ENCODE measurements around the gene DUSP12.
"Not testable (repeated sequence)": the region's sequence is repeated elsewhere in the genome, so short reads cannot be mapped to it uniquely, and the experiment has no call there.

Gene DUSP12

GRCh38 chr1:161749509-161750407 lies at the start of gene DUSP12:
Gene DUSP12 (plus strand): TSS chr1:161749786. CDS start chr1:161749802, 16 bp downstream.
- DNase-seq, result peak; percentile 97

DNA sequence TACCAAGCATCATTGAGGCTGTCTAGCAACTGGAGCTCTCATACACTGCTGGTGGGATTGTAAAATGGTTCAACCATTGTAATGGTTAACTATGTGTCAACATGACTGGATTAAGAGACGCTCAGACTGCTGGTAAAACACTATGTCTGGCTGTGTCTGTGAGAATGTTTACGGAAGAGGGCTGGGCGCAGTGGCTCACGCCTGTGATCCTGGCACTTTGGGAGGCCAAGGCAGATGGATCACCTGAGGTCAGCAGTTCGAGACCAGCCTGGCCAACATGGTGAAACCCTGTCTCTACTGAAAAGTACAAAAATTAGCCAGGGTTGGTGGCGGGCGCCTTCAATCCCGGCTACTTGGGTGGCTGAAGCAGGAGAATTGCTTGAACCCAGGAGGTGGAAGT lies 47.3 kb upstream of the DUSP12 start:
- DNase-seq, result no peak

DNA sequence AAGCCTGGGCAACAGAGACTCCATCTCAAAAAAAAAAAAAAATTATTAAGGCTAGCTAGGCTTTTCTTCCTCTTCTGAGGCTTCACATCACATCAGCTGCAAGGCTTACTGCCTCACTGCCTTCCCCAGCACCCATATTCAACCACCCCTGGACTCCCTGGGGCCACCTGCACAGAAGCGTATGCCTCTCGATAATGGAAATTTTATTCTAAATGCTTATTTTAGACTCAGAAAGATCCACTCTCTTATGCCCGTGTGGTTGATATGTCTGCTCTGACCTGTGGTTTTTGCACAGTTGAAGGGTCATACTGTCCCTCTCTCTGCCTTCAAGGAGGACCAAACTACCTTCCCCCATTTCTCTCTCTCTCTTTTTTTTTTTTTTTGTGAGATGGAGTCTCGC lies 44.0 kb upstream of the DUSP12 start:
- no peak for DNase-seq

DNA sequence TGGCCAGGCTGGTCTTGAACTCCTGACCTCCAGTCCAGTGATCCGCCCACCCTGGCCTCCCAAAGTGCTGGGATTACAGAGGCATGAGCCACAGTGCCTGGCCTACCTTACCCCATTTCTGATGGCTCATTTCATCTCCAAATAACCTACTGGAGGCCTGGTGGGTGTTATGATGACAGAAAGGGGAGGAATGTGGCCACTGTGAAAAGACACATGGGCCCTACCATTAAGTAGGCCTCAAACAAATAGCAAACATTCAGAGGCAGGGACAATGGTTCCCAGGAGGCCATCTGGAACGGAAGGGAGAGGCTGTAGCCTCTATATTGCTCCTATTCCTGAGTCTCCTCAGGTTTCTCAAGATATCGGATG lies 43.5 kb upstream of the DUSP12 start:
- DNase-seq, result no peak

DNA sequence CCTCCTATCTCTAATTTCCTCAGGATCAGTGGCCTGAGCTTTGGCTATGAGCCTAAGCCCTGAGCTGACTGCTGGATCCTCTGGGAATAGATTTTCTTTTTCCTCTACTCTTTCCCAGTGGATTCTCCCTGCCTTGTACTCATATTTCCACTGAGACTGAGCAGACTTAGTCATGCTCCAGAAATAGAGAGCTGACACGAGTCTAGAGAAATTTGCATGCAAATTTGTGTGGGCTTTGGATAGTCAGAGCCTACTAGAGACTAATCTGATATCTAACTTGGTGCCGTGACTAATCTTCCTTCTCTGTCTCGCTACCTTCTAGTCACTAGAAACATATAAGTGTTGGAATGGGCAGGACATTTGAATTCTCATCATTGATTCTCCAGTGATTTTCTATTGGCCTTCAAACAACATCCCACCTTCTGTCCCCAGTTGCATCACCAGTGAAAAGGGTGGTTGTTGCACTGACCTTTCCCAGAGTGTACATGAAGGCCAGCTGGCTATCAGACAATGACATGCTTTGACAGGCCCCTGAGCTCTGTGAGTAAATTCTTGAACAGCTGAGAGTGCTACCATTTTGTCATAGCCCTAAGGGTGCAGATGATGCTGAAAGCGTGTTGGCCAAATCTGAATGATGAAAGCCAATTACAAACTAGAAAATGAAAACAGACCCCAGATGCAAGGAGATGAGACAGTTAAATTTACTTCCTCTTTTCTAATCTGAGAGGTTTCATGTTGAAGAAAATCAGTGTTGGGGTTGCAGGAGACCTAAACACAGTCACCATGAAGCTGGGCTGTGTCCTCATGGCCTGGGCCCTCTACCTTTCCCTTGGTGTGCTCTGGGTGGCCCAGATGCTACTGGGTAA lies 42.9 kb upstream of the DUSP12 start, which contains the start of gene FCRLA:
TSS of gene FCRLA (plus strand) at position 748 of the 866 bp plus-strand sequence. CDS start at position 784, 36 bp downstream.
- DNase-seq, result no peak

- DNase-seq, result no peak
Observed at GRCh38 chr1:161707503-161707902, 42.1 kb upstream of the DUSP12 start.

DNA sequence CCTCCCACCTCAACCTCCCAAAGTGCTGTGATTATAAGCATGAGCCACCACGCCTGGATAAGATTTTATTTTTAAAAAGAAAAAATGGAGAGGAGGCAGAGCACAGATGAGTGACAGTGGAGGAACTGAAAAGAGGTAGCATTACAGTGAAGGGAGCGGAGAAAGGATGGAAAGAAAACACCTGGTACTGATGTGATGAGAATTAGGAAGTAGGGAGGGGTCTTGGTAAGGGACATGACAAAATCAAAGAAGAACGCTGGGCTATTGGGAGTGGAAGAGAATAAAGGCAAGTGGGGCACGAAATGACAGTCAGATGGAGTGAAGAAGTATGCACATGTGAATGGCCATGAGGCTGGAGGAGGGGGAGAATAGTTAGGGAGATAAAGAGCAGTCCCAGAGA lies 40.2 kb upstream of the DUSP12 start:
- DNase-seq, result no peak

DNA sequence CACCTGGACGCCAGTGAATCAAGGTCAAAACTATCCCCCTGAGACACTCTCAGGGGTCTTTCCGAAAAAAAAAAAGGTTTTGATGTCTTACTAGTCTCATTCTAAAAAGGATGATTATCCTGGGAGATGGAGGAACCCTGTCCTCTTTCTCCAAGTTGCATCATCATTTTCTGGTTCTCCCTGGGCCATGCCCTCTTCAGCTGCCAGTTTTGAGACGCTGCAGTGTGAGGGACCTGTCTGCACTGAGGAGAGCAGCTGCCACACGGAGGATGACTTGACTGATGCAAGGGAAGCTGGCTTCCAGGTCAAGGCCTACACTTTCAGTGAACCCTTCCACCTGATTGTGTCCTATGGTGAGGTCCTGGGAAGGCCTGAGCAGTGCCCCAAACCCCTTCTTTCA lies 39.0 kb upstream of the DUSP12 start:
- no peak for DNase-seq

DNA sequence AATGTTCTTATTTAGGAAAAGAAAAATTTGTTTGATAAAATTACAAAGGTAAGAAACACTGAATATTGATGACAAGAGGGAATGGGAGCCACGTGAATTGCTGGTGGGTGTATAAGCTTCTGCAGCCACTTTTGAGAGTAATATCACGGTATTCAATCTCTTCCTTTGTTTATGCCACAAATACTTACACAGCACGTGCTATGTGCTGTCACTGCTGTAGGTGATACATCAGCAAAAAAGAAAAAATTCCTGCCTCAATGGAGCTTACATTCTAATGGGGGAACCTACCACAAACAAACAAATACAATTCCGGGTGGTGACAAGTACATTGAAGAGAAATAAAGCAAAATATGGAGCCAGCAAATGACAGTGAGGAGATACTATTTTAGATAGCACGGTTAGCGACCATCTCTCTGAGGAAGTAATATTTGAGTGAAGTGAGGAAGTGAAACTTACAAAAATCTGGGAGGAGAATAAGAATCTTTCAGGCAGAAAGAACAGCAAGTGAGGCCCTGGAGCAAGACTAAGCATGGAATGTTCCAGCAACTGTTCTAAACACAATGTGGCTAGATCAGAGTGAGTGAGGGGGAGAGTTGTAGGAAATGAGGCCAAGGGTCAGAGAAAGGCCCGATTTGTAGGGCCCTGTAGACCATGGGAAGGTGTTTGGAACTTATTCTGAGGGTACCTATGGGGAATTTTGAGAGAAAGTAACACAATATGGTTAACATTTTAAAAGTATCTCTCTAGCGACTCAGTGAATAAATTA lies 30.8 kb upstream of the DUSP12 start:
- DNase-seq, result no peak

GRCh38 chr1:161719325-161719611 lies 30.3 kb upstream of the DUSP12 start:
- DNase-seq, result no peak

DNA sequence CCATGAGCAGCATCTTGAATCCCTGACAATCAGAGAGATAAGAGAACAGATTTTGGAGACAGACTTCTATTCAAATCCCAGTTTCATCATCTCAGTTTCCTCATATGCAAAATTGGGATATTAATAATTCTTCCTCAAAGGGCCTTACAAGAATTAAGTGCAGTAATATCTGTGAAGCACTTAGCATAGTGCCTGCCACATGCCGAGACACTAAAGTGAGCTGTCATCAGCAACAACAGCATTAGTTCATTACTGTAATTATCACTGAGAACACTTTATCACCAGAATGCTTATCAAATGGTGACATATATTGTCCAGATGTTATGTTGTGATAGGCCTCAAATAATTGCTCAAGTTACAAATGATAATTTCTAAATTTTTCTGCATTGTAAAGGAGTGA lies 29.2 kb upstream of the DUSP12 start:
- no peak for DNase-seq

DNA sequence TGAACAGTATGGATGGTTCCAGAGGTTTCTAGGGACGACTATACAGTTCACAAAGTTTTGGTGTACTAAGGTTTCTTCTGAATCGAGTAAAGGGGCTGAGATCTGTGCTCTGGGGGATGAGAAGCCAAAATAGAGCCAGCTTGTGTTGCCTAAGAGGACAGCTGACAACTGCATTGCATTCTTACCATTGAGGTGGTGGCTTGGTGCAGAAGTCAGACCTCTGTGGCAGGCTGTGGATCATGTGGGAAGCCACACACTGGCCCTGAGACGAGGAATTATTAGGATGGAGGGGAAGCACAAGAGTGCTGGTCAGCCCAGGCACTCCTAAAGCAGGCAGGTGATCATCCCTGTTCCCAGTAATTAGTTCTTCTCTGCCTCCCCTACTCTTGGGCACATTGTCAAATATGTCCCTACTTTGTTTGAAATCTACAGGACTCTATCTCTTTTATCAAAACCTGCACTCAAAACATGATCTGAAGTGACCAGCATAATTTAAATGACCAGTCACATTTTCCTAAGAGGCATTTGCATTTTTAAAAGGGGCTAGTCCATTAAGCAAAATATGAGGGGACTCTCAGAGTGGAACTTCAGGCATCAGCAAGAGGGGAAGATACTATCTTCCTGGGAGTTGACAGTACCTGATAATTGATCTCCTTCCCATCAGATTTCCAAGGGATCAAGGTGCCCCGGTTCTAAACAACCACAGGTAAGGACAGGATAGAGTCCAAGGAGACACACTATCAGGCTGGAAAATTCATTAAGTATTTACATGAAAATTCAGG lies 28.4 kb upstream of the DUSP12 start, which contains the start of gene FCRLB:
TSS of gene FCRLB (plus strand) at position 589 of the 782 bp plus-strand sequence. CDS start 1,129 bp downstream, outside the sequence.
- DNase-seq, result no peak

DNA sequence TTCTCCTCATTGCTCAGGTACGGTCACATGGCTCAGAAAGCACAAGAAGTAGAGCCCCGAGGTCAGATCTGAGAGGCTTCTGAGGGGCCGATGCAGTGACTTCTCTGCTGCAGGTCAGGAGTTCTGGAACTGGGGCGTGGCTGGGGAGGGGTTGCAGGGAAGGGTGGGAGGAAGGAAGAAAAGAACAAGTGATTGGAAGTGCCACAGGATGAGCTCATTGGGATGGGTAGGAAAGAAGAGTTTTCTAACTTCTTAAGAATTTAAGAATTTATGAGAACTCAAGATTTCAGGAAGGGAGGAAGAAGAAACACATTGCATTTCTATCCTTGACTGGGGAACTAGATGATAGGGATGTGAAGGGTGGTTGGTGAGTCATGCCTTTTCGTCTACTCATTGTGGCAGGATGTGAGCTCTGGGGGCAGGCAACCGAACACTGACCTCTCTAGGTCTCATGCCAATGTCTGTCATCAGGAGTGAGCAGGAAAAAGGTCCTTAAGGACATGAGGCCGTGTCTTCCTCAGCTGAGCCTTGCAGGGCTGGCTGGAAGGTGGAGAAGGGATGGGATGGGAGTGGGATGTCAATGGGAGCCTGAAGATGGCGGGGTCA lies 27.7 kb upstream of the DUSP12 start:
- DNase-seq, result no peak

DNA sequence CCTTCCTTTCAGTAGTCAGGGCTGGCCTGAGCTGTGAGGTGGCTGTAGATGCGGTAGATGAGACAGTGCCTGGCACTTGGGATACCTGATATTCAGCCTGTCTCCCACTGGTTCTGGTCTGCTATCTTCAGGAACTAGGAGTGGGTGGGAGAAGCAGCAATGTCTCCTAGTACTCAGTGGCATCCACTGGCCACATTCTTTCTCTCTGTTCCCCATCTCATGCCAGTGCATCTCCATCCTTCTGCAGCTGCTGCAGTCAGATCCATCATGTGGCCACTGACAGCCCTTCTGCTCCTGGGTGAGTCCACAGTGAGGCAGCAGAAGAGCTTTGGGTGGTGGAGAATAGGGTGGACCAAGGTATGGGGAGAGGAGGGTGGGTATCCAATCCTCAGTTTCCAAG lies 27.2 kb upstream of the DUSP12 start:
- no peak for DNase-seq

DNA sequence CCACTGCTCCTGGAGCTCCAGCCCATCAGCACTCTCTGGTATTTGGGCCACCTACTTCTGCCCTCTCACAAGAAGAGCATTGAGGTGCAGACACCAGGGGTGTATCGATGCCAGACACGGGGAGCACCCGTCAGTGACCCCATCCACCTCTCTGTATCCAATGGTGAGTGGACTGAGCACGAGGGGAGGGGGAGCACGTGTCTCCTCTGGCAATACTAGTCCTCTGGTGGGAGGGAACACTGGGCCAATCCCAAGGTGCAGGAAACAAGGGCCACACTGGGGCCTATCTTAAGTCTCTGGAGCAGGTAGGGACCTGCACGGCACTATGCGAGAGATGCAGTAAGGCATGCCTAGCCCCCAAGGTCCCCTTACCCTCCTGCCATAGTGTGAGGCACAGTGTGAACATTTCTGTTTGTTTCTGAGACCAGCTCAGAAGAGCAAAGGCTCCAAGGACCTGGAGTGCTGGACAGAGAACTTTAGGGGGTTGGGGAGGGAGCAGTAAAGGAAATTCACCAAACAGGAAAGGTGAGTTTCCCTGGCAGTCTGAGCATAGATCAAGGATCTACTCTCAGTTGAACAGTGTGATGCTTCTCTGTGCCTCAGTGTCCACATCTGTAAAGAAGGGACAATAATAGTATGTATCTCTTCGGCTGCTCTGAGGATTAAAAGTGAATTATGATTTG lies 26.0 kb upstream of the DUSP12 start:
- no peak for DNase-seq

GRCh38 chr1:161725258-161725907 lies 24.2 kb upstream of the DUSP12 start:
- DNase-seq, result not testable (repeated sequence)

DNA sequence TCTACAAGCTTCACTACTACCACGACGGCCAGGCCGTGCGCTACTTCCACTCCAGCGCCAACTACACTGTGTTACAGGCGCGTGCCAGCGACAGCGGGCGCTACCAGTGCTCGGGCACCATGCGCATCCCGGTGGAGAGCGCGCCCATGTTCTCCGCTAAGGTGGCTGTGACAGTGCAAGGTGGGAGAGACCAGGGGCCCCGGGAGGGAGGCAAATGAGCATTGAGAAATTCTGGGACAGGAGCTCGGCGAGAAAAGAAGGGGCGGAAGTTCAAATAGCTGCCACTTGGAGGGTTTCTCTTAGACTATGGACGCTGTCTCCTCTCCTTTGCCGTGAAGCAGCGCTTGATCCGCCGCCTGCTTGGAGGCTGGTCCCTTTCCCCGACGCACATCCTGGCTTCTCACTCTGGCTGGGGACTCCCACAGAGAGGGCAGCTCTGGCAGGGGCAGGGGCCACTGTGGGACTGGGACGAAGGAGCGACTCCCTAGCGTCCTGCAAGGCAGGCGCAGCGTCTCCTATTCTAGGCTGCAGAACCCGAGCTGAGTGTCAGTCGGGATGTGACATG lies 23.6 kb upstream of the DUSP12 start:
- DNase-seq, result peak; percentile 27

DNA sequence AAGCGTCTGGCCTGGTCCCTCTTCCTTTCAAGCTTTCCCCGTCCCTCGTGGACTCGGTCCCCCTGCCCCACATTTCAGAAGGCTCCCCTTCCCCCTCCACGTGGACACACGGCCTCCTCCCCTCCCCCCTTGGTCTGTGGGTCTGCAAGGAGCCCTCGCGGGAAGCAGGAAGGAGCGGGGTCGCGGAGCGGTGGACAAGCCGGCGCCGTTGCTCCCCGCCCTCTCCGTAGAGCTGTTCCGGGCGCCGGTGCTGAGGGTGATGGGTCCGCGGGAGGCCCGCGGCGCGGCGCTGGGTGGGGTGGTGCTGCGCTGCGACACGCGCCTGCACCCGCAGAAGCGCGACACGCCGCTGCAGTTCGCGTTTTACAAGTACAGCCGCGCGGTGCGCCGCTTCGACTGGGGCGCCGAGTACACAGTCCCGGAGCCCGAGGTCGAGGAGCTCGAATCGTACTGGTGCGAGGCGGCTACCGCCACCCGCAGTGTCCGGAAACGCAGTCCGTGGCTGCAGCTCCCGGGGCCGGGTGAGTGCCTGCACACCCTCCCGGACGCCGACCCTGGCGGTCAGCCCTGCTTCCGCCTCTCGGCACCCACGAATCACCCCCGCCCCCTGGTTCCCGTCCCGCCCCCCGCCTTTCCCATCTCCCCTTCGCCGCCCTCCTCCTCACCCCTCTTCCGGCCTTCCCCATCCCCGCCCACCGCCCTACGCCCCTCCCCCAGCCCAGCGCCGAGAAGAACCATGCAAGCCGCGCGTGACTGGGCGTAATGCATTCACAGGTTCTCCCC lies 22.9 kb upstream of the DUSP12 start:
- DNase-seq, result peak; percentile 86

- DNase-seq, result no peak
Observed at GRCh38 chr1:161727256-161727924, 22.2 kb upstream of the DUSP12 start.
